GM23338 (cell line): ENCODE data around the gene TBC1D9B. TPM values are rescaled to one million over a fixed set of nuclear protein-coding genes. Genes with fewer than 3 reads are reported as not detected.

Experiments
- ATAC-seq: fragments of 200-7000 bp; cut with Tn5 transposase; 3 replicates; pipeline ENCODE4 v1.9.1; 2020
- DNase-seq: peaks from one replicate; pipeline ENCODE4 v3.0.0-alpha.2; 2015; ENCODE audit warnings: low spot score
- H2AFZ ChIP-seq: fragments of 200-600 bp; sonication (generic); 2 replicates; pipeline ENCODE4 v1.8.0; 2016; ENCODE audit warnings: antibody characterized with exemption, mild to moderate bottlenecking, moderate library complexity
- H3F3A ChIP-seq: fragments of 200-600 bp; sonication (generic); replicated peaks from 2 replicates; pipeline ENCODE4 v1.8.0; 2017; ENCODE audit warnings: antibody characterized with exemption, mixed run types, low read depth
- H3K27ac ChIP-seq: fragments of 200-600 bp; sonication (generic); 2 replicates; pipeline ENCODE4 v1.6.1; 2016; ENCODE audit warnings: low read depth
- H3K27me3 ChIP-seq: fragments of 200-600 bp; sonication (generic); 2 replicates; pipeline ENCODE4 v1.8.0; 2016; ENCODE audit warnings: mild to moderate bottlenecking, mixed run types, moderate library complexity; ENCODE audit not compliant: insufficient read depth
- H3K36me3 ChIP-seq: fragments of 200-600 bp; sonication (generic); 2 replicates; pipeline ENCODE4 v1.8.0; 2016; ENCODE audit warnings: mild to moderate bottlenecking; ENCODE audit not compliant: insufficient read depth
- H3K4me1 ChIP-seq: fragments of 200-600 bp; sonication (generic); 2 replicates; pipeline ENCODE4 v1.8.0; 2016; ENCODE audit warnings: mild to moderate bottlenecking, moderate library complexity; ENCODE audit not compliant: insufficient read depth
- H3K4me2 ChIP-seq: fragments of 200-600 bp; sonication (generic); 2 replicates; pipeline ENCODE4 v1.7.1; 2017; ENCODE audit warnings: mixed run types
- H3K4me3 ChIP-seq: fragments of 200-600 bp; sonication (generic); 2 replicates; pipeline ENCODE4 v1.6.1; 2016; ENCODE audit warnings: mixed run types
- H3K79me2 ChIP-seq: fragments of 200-600 bp; sonication (generic); replicated peaks from 2 replicates; pipeline ENCODE4 v1.8.0; 2017; ENCODE audit warnings: mild to moderate bottlenecking; ENCODE audit not compliant: insufficient read depth
- H3K9me2 ChIP-seq: fragments of 200-600 bp; sonication (generic); 2 replicates; pipeline ENCODE4 v1.8.0; 2017; ENCODE audit not compliant: insufficient read depth
- H4K20me1 ChIP-seq: fragments of 200-600 bp; sonication (generic); replicated peaks from 2 replicates; pipeline ENCODE4 v1.8.0; 2017; ENCODE audit warnings: mild to moderate bottlenecking; ENCODE audit not compliant: insufficient read depth
- H3K27ac Mint-ChIP-seq: 2 replicates; pipeline ENCODE4 v1.8.0; 2020; ENCODE audit warnings: inconsistent platforms, mild to moderate bottlenecking, moderate library complexity, mixed read lengths
- H3K27me3 Mint-ChIP-seq: 3 replicates; pipeline ENCODE4 v1.8.0; 2022; ENCODE audit warnings: low read depth, mild to moderate bottlenecking, moderate library complexity, mixed read lengths, inconsistent platforms; ENCODE audit not compliant: insufficient read depth, poor library complexity
- H3K36me3 Mint-ChIP-seq: 3 replicates; pipeline ENCODE4 v1.8.0; 2021; ENCODE audit warnings: low read depth, mild to moderate bottlenecking, inconsistent platforms, moderate library complexity, mixed read lengths
- H3K4me1 Mint-ChIP-seq: 3 replicates; pipeline ENCODE4 v1.8.0; 2020; ENCODE audit warnings: mild to moderate bottlenecking, inconsistent platforms, mixed read lengths
- H3K4me3 Mint-ChIP-seq: 3 replicates; pipeline ENCODE4 v1.8.0; 2021; ENCODE audit warnings: moderate library complexity, mild to moderate bottlenecking, inconsistent platforms, mixed read lengths
- H3K9me3 Mint-ChIP-seq: 3 replicates; pipeline ENCODE4 v1.8.0; 2020; ENCODE audit warnings: moderate library complexity, mild to moderate bottlenecking, inconsistent platforms, mixed read lengths
- CREB1 ChIP-seq: fragments of 250-450 bp; sonication (Bioruptor Pico); IDR thresholded peaks from 2 replicates; pipeline ENCODE4 v1.5.0; 2020; ENCODE audit warnings: low read depth, mild to moderate bottlenecking, moderate library complexity
- EZH2 ChIP-seq: fragments of 200-600 bp; sonication (generic); IDR thresholded peaks from one replicate; pipeline ENCODE4 v1.8.0; 2017; ENCODE audit warnings: antibody characterized with exemption, mild to moderate bottlenecking, low read depth; ENCODE audit not compliant: unreplicated experiment
- EZH2phosphoT487 ChIP-seq: fragments of 200-600 bp; sonication (generic); IDR thresholded peaks from one replicate; pipeline ENCODE4 v1.8.1; 2018; ENCODE audit warnings: antibody characterized with exemption; ENCODE audit not compliant: unreplicated experiment
- JUNB ChIP-seq: IDR thresholded peaks from one replicate; pipeline ENCODE4 v1.6.1; 2016; ENCODE audit warnings: antibody characterized with exemption; ENCODE audit not compliant: unreplicated experiment
- NANOG ChIP-seq: IDR thresholded peaks from 2 replicates; pipeline ENCODE4 v1.6.1; 2016; ENCODE audit warnings: antibody characterized with exemption, borderline replicate concordance
- POLR2AphosphoS5 ChIP-seq: IDR thresholded peaks from 2 replicates; pipeline ENCODE4 v1.6.1; 2016; ENCODE audit warnings: antibody characterized with exemption, low read depth
- STAT1 ChIP-seq: IDR thresholded peaks from one replicate; pipeline ENCODE4 v1.6.1; 2016; ENCODE audit warnings: antibody characterized with exemption; ENCODE audit not compliant: unreplicated experiment
- ZNF114 ChIP-seq: fragments of 250-450 bp; sonication (Bioruptor Pico); IDR thresholded peaks from 2 replicates; pipeline ENCODE4 v1.5.0; 2020; ENCODE audit warnings: mild to moderate bottlenecking, moderate library complexity
- ZNF331 ChIP-seq: fragments of 250-450 bp; sonication (Bioruptor Pico); IDR thresholded peaks from 2 replicates; pipeline ENCODE4 v1.5.0; 2020; ENCODE audit warnings: low read depth, mild to moderate bottlenecking, moderate library complexity
- polyA plus RNA-seq: library from polyadenylated mRNA; unstranded; fragments of >200 nt; fragmentation: Nextera tagmentation; extraction: Ambion mirVana; gene quantifications from 2 replicates; pipeline ENCODE4 v1.2.1, GENCODE V29; 2016
- total RNA-seq: library from RNA; depleted of rRNA; stranded (reverse); fragments of >200 nt; shearing (Covaris generic); gene quantifications from 2 replicates; pipeline ENCODE4 v1.2.3, GENCODE V29; 2014
- TF ChIP-seq, protein P1 (sequence below): fragments of 250-450 bp; sonication (Bioruptor Pico); IDR thresholded peaks from 2 replicates; pipeline ENCODE4 v1.5.0; 2020; ENCODE audit warnings: mild to moderate bottlenecking, moderate library complexity
- TF ChIP-seq, protein P2 (sequence below), 2 experiments: fragments of 200-600 bp in 1 of 2; sonication (generic) in 1 of 2; conservative IDR thresholded peaks; 2 replicates each; pipeline versions ENCODE4 v1.5.1 to v1.6.1; 2016 to 2017; ENCODE audit warnings: antibody characterized with exemption in 2 of 2, low read depth in 2 of 2, mild to moderate bottlenecking in 2 of 2, moderate library complexity in 1 of 2
- TF ChIP-seq, protein P3 (sequence below): IDR thresholded peaks from one replicate; pipeline ENCODE4 v1.6.1; 2018; ENCODE audit warnings: antibody characterized with exemption; ENCODE audit not compliant: unreplicated experiment
- TF ChIP-seq, protein P4 (sequence below): IDR thresholded peaks from 2 replicates; pipeline ENCODE4 v1.6.1; 2016; ENCODE audit warnings: antibody characterized with exemption

Gene TBC1D9B
- total and polyA plus RNA-seq, 2 experiments from 2014 or later = 19.0 to 38.0 TPM

DNA sequence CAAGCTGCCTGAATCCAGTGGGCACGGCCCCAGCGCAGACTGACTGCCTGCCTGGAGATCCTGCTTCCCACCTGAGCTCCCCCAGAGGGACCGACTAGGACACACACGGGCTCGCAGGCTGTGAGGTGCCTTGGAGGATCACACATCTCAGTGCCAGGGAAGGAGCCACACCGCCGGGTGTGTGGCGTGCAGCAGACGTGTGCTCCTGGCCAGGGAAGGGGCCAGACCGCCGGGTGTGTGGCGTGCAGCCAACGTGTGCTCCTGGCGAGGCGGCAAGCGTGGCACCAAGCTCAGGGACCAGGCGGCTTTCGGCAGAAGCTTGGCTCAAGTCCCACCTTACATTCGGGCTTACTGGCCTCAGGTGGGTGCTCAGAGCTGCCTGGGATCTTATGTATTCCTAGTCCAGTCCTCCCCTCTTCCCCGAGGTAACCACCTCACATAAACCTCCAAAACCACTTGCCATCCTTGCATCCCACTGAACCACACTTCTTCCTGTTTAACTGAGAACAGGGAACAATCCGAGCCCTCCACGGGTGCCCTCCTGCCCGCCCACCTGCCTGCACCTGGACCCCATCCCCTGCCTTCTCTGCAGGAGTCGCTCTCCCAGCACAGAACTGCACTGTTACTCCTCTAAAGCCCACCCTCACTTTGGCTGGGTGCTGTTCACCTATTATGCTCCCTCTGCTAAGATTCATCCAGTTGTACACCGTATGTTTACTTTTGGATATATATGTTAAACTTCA, 26.7 kb downstream of the TBC1D9B start:
- Mint-ChIP-seq H3K9me3 (peaks cover 37% of the 10 kb centered on the region), H3K36me3 (peaks cover 57% of the 10 kb centered on the region), H3K4me1 (no peaks in the 10 kb centered on the region), H3K4me3 (no peak overlapping the region; the same call in 2 of the 3 replicates), H3K27me3 (peaks cover 4% of the 10 kb centered on the region), H3K27ac (no peak overlapping the region)
- Histone ChIP-seq H4K20me1 (no peaks in the 10 kb centered on the region), H3K36me3 (peaks cover 24% of the 10 kb centered on the region), H3F3A (no peaks in the 10 kb centered on the region), H3K79me2 (no peaks in the 10 kb centered on the region), H3K27ac (no peak overlapping the region), H3K4me1 (no peaks in the 10 kb centered on the region), H3K9me2 (0 out of 2 replicates have a peak, but pooled peaks cover 2% of the 10 kb centered on the region), H3K4me3 (no peak overlapping the region), H2AFZ (no peak overlapping the region), H3K4me2 (no peak overlapping the region), H3K27me3 (no peaks in the 10 kb centered on the region)
- TF ChIP-seq ZNF331 (CRISPR knock-in tag) = no peak
- TF ChIP-seq, protein P1, sequence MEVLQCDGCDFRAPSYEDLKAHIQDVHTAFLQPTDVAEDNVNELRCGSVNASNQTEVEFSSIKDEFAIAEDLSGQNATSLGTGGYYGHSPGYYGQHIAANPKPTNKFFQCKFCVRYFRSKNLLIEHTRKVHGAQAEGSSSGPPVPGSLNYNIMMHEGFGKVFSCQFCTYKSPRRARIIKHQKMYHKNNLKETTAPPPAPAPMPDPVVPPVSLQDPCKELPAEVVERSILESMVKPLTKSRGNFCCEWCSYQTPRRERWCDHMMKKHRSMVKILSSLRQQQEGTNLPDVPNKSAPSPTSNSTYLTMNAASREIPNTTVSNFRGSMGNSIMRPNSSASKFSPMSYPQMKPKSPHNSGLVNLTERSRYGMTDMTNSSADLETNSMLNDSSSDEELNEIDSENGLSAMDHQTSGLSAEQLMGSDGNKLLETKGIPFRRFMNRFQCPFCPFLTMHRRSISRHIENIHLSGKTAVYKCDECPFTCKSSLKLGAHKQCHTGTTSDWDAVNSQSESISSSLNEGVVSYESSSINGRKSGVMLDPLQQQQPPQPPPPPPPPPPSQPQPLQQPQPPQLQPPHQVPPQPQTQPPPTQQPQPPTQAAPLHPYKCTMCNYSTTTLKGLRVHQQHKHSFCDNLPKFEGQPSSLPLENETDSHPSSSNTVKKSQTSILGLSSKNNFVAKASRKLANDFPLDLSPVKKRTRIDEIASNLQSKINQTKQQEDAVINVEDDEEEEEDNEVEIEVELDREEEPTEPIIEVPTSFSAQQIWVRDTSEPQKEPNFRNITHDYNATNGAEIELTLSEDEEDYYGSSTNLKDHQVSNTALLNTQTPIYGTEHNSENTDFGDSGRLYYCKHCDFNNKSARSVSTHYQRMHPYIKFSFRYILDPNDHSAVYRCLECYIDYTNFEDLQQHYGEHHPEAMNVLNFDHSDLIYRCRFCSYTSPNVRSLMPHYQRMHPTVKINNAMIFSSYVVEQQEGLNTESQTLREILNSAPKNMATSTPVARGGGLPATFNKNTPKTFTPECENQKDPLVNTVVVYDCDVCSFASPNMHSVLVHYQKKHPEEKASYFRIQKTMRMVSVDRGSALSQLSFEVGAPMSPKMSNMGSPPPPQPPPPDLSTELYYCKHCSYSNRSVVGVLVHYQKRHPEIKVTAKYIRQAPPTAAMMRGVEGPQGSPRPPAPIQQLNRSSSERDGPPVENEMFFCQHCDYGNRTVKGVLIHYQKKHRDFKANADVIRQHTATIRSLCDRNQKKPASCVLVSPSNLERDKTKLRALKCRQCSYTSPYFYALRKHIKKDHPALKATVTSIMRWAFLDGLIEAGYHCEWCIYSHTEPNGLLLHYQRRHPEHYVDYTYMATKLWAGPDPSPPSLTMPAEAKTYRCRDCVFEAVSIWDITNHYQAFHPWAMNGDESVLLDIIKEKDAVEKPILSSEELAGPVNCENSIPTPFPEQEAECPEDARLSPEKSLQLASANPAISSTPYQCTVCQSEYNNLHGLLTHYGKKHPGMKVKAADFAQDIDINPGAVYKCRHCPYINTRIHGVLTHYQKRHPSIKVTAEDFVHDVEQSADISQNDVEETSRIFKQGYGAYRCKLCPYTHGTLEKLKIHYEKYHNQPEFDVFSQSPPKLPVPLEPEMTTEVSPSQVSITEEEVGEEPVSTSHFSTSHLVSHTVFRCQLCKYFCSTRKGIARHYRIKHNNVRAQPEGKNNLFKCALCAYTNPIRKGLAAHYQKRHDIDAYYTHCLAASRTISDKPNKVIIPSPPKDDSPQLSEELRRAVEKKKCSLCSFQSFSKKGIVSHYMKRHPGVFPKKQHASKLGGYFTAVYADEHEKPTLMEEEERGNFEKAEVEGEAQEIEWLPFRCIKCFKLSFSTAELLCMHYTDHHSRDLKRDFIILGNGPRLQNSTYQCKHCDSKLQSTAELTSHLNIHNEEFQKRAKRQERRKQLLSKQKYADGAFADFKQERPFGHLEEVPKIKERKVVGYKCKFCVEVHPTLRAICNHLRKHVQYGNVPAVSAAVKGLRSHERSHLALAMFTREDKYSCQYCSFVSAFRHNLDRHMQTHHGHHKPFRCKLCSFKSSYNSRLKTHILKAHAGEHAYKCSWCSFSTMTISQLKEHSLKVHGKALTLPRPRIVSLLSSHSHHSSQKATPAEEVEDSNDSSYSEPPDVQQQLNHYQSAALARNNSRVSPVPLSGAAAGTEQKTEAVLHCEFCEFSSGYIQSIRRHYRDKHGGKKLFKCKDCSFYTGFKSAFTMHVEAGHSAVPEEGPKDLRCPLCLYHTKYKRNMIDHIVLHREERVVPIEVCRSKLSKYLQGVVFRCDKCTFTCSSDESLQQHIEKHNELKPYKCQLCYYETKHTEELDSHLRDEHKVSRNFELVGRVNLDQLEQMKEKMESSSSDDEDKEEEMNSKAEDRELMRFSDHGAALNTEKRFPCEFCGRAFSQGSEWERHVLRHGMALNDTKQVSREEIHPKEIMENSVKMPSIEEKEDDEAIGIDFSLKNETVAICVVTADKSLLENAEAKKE (CRISPR knock-in tag) = no peak
- TF ChIP-seq POLR2AphosphoS5 = no peak
- no peak for TF ChIP-seq EZH2phosphoT487
- TF ChIP-seq, protein P2, sequence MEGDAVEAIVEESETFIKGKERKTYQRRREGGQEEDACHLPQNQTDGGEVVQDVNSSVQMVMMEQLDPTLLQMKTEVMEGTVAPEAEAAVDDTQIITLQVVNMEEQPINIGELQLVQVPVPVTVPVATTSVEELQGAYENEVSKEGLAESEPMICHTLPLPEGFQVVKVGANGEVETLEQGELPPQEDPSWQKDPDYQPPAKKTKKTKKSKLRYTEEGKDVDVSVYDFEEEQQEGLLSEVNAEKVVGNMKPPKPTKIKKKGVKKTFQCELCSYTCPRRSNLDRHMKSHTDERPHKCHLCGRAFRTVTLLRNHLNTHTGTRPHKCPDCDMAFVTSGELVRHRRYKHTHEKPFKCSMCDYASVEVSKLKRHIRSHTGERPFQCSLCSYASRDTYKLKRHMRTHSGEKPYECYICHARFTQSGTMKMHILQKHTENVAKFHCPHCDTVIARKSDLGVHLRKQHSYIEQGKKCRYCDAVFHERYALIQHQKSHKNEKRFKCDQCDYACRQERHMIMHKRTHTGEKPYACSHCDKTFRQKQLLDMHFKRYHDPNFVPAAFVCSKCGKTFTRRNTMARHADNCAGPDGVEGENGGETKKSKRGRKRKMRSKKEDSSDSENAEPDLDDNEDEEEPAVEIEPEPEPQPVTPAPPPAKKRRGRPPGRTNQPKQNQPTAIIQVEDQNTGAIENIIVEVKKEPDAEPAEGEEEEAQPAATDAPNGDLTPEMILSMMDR (conservative IDR thresholded peaks at IDR 0.05; ENCODE audit: low read depth in 2 of 2) = no peak
- TF ChIP-seq, protein P3, sequence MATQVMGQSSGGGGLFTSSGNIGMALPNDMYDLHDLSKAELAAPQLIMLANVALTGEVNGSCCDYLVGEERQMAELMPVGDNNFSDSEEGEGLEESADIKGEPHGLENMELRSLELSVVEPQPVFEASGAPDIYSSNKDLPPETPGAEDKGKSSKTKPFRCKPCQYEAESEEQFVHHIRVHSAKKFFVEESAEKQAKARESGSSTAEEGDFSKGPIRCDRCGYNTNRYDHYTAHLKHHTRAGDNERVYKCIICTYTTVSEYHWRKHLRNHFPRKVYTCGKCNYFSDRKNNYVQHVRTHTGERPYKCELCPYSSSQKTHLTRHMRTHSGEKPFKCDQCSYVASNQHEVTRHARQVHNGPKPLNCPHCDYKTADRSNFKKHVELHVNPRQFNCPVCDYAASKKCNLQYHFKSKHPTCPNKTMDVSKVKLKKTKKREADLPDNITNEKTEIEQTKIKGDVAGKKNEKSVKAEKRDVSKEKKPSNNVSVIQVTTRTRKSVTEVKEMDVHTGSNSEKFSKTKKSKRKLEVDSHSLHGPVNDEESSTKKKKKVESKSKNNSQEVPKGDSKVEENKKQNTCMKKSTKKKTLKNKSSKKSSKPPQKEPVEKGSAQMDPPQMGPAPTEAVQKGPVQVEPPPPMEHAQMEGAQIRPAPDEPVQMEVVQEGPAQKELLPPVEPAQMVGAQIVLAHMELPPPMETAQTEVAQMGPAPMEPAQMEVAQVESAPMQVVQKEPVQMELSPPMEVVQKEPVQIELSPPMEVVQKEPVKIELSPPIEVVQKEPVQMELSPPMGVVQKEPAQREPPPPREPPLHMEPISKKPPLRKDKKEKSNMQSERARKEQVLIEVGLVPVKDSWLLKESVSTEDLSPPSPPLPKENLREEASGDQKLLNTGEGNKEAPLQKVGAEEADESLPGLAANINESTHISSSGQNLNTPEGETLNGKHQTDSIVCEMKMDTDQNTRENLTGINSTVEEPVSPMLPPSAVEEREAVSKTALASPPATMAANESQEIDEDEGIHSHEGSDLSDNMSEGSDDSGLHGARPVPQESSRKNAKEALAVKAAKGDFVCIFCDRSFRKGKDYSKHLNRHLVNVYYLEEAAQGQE = no peak
- TF ChIP-seq STAT1 = no peak
- TF ChIP-seq EZH2 = no peak
- TF ChIP-seq CREB1 (CRISPR knock-in tag) = no peak
- TF ChIP-seq JUNB = no peak
- no peak for TF ChIP-seq NANOG
- no peak for TF ChIP-seq ZNF114 (CRISPR knock-in tag)
- TF ChIP-seq, protein P4, sequence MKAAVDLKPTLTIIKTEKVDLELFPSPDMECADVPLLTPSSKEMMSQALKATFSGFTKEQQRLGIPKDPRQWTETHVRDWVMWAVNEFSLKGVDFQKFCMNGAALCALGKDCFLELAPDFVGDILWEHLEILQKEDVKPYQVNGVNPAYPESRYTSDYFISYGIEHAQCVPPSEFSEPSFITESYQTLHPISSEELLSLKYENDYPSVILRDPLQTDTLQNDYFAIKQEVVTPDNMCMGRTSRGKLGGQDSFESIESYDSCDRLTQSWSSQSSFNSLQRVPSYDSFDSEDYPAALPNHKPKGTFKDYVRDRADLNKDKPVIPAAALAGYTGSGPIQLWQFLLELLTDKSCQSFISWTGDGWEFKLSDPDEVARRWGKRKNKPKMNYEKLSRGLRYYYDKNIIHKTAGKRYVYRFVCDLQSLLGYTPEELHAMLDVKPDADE = no peak
- ATAC-seq = no peak
- DNase-seq = no peak
